SK-N-SH treated with all-trans-retinoic acid at 6 μM for 48 hours (cell line): ENCODE measurements around the gene OTOG.

Experiments
- ARNTL ChIP-seq: fragments of 450-650 bp; formaldehyde crosslinking; IDR thresholded peaks from 2 replicates; pipeline ENCODE4 v1.5.0; 2020; ENCODE audit warnings: low read depth, mild to moderate bottlenecking, moderate library complexity, borderline replicate concordance
- TSHZ2 ChIP-seq: fragments of 250-450 bp; sonication (Bioruptor Pico); IDR thresholded peaks from 2 replicates; pipeline ENCODE4 v1.5.0; 2020; ENCODE audit warnings: mild to moderate bottlenecking, moderate library complexity
- ZFP3 ChIP-seq: fragments of 250-450 bp; sonication (Bioruptor Pico); IDR thresholded peaks from 2 replicates; pipeline ENCODE4 v1.5.0; 2020; ENCODE audit warnings: mild to moderate bottlenecking, moderate library complexity

- TF ChIP-seq ZFP3 (no peak), TSHZ2 (CRISPR knock-in tag) (no peak), ARNTL (CRISPR knock-in tag) (no peak)
These were observed 38.8 kb upstream of the OTOG start for GRCh38 chr11:17508306-17508705.
